HG03571 (cell line): ENCODE measurements around the gene SLF2.

Experiments used
- ATAC-seq: cut with Tn5 transposase; IDR thresholded peaks from one replicate; pipeline ENCODE4 v1.9.1; 2021; ENCODE audit not compliant: unreplicated experiment

Gene SLF2

DNA sequence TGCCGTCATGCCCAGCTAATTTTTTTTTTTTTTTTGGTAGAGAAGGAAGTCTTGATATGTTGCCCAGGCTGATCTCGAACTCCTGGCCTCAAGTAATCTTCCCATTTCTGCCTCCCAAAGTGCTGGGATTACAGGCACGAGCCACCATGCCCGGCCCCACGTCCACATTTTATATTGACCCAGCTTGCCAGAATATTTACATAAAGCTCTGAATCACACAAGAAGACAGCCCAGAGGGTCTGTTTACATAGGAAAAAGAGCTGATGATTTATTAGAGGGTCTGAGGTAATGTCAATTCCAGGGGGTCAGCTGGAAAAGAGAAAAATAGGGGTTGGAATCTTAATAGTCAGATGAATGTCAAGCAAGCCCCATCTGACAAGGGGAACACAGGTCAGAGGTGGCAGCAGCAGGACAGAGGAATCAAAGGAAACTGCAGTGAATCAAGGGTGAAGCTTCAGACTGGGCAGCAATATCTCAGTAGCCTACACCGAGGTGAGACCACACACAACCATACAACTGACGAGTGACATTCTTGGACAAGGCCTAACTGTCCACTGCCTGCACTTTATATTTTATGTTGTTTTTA is 15.8 kb upstream of the SLF2 start:
- no peak for ATAC-seq

DNA sequence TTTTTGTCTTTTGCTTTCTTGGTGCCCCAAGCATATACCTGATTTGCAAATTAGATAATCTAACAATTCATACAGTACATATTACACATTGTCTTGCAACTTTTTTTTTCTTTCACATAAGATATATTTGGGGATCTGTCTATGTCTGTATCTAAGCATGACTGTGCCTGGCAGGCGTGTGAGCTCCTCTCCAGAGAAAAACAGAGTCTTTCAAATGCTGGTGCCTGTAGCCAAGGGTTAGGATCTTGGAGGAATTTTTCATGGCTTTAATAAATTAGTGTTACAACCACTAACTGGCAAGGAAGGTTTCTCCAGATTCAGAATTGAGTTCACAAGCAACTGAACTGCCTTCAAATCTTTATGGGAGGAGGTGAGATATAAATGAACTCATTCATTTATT is 14.8 kb upstream of the SLF2 start:
- no peak for ATAC-seq

DNA sequence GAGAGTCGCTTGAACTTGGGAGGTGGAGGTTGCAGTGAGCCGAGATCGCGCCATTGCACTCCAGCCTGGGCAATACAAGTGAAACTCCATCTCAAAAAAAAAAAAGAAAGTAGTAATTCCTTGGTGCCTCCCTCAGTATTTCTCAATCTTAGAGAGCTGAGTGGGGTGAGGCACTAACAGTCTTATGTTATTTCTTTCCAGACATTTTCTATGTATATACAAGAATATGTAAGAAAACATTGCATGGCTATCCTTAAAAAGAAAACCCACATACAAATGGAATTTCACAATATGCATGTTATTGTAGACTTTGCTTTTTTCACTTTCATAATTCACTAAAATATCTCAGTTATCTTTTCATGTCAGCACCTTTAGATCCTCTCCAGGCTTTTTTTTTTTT is 13.6 kb upstream of the SLF2 start:
- ATAC-seq, result no peak

DNA sequence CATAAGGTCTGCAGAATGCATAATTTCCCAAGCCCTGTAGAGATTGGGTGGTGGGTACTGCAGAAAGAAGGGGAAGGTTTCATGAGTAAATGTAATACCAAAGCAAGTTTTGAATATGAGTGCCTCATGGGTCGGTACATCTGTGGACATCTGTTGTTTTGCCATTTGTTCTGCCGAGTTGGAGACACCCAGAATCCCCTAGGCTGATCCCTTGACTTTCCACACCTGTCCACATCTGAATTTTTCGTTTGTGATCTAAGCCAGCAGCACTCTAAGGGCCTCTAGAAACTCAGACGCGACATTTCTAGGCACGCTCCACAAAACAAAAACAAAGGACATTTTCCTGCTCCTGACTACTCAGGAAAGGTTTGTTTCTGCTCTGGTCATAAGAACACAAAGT is 11.7 kb upstream of the SLF2 start:
- no peak for ATAC-seq

DNA sequence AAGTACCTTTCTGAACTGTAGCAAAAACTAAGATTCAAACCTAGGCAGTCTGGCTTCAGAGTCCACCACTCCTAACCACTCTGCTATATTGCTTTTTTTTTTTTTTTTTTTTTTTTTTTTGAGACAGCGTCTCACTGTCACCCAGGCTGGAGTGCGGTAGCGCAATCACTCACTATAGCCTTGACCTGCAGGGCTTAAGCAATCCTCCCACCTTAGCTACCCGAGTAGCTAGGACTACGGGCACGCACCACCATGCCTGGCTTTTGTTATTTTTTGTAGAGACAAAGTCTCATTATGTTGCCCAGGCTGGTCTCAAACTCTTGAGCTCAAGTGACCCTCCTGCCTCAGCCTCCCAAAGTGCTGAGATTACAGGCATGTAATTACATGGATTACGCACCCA is 10.1 kb upstream of the SLF2 start:
- ATAC-seq, result no peak

DNA sequence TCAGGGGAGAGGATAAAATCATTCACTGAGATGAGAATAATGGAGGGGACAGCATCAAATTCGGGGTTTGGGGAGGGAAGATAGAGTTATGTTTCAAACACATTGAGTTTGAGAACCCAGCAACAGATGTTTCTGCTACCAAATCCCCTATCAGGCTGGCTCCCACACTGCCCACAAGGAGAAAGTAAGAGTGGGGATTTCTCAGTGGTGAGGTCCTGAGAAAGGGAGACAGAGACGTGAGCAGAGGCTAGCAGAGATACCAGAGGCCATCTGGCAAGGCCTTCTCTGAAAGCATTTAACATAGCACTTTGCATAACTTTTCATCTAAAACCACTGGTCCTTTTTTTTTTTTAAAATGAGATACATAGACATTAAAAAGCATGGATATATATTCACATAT is 7.8 kb upstream of the SLF2 start:
- ATAC-seq, result no peak

DNA sequence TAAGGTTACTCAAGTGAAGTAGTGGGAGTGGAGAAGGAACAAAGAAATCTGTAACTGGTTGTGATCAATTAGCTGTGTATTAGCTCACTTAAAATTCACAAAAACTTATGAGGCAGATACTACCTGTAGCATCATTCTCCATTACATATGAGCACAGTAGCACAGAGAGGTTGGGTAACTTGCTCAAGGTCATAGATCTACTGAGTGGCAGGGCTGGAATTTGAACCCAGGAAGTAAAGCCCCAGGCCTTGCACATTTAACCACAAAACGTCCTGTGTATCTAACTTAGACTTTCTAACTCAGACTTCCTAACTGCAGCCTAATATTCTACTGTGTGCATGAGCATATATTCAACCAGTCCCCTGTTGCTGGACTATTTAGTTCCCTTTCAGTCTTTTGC is 5.6 kb upstream of the SLF2 start:
- ATAC-seq, result no peak

DNA sequence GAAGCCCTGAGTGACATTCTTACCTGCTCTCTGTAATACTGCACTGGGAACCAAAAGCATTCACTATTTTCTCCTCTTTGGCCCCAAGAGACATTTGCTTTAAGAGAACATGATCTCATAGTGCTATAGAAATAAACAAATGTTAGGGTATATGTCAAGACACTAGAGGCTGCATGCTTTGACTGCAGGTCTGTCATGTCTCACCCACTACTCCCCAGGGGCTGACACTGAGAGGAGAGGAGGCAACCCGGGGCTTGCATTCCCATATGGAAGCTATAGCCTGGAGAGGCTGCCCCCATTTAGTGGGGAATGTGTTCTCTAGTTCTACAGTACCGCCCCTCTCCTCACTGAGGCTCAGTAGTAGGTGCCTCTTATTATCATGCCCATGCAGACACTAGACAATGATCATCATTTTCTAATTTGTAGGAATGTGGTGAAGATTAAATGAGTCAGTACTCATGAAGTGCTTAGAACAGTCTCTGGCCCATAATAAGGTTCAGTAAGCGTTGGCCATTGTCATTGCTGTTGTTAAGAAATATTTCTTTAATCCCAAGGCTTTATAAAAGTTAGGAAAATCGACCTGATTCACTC is 4.9 kb upstream of the SLF2 start:
- ATAC-seq, result no peak

DNA sequence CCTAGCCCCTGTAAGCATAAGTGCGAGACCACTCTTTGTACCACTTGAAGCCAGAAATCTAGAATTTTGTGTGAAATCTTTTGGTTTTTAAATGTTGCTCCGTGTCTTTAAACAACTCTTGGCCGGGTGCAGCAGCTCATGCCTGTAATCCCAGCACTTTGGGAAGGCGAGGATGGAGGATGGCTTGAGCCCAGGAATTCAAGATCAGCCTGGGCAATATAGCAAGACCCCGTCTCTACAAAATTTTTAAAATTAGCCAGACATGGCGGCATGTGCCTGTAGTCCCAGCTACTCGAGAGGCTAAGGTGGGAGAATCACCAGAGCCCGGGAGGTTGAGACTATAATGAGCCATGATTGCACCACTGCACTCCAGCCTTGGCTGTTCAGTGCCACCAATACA is 4.4 kb upstream of the SLF2 start:
- ATAC-seq, result no peak

DNA sequence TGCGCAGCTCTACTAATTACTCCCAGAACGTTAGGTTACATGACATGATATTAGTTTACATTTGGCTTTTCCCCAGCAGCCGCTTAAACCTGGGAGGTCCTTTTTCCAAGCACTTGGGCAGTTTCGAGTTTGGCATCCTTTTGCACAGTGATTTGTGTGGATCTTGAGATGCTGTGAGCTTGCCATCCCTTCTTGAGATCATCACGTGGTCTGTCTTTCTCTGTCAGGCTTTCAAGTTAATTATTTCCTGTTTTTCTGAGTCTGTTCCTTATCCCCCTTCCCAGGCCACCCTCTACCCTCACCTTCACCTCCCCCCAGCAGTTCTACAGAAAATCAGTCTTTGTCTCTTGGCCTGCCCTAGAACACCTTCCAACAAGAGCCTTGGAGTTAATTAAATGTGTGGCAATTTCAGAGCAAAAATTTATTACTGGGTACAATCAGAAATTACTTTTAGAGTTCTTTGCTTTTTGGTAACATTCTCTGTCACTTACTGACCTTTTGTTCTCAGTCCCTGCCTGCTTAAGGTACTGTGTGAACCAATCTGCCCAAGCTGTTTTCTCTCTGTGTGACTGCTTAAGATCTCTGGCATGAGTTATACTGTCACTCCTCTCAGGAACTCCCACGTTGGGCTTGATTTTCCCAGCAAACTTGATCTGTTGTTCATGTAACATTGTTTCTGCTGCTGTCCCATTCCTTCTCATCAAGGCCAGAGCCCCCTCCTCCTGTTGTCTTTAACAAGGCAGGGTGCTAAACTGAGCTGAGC is 3.1 kb upstream of the SLF2 start:
- no peak for ATAC-seq

DNA sequence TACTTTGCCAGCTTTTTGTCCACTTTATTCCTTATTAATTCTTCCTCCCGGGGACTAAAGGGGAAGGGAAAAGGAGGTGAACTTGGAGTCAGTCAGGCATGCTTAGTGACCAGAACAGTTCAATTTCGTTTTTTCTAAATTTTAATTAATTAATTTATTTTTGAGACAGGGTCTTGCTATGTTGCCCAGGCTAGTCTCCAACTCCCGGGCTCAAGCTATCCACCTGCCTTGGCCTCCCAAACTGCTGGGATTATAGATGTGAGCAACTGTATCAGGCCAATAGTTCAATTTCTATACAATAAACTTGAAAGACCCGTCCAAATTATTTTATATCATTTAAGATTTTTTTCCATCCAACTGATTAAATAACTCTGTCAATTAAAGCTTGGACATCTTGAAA is 1.3 kb upstream of the SLF2 start:
- ATAC-seq, result no peak

DNA sequence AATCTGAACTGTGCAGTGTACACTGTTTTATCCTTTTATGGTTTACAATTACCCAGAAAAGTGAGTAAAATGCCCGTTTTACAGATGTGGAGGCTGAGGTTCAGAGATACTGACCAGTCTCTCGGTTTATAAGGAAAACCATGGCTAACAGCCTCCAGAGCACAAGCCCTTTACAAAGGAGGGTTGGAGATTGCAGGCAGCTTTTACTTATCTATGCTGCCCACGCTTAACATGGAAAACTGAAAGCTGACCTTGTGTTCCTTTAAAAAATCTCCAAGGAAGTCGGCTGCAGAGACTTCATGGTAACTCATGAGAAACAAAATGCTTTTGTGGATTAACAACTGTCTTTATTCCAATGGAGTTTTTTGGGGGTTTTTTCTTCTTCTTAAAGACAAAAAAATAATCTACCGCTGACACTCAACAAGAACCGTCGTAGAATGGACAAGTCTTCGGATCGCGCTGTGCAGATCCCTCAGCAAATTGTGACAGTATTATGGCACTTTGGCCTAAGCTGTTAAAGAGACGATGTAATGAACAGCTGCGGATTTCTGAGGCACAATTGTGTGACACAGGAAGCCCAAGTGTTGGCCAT is 654 bp upstream of the SLF2 start:
- ATAC-seq, result no peak

DNA sequence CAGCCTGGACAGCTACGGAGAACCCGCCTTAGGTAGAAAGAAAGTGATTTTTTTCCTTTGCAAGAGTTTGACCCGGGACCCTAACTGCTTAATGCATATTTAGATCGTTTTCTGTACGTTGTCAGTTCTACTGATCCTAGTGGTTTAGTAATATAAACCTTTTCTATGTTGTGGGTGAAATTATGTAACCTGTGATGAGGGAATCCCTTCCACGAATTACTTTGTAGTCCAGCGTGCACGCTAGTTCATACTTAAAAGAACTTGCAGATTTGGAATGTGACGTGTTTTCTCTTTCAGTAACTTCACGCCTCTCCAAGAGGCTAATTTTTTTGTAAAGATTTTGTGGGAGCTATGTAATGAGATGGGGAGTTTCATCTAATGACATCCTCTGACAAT is 705 bp downstream of the SLF2 start:
- no peak for ATAC-seq

DNA sequence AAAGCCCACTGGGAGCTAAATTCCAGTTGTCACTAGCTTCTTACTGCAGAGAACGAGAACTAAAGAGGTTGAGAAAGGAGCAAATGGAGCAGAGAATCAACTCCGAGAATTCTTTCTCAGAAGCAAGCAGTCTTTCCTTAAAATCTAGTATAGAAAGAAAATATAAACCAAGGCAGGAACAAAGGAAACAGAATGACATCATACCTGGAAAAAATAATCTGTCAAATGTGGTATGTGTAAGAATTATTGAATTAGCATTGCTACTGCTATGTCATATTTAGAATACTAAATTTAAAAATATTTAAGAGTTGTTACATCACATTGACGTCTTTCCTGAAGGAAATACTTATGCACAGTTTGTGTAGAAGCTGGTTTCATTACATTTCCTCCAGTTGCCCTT is 4.3 kb downstream of the SLF2 start:
- ATAC-seq, result no peak

DNA sequence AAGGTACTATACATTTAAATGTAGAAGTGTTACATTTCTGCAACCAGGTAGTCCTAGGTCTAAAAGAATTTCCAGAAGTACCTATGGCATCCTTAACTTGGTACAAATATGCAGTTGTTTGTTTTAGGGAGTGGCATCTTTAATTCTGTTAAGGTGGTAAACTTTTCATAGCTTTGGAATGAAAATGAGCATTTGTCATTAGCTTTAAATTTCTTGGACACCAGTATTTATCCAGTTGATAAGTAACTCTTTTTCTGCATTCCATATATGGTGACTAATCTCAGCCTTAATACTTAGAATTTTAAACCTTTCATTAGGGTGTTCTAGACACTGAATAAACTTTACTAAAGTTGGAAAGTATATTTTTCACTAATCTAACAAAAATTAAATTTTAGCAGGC is 10.8 kb downstream of the SLF2 start:
- ATAC-seq, result no peak

DNA sequence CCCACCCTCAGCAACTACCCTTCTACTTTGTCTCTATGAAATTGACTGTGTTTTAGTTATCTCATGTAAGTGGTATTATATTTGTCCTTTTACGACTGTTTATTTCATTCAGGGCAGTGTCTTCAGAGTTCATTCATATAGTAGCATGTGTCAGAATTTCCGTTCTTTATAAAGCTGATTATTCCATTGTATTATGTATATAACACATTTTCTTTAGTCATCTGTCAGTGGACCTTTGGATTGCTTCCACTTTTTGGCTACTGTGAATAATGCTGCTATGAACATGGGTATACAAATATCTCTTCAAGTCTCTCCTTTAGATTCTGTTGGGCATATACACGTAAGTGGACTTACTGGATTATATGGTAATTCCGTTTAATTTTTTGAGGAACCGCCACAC is 14.5 kb downstream of the SLF2 start:
- no peak for ATAC-seq

DNA sequence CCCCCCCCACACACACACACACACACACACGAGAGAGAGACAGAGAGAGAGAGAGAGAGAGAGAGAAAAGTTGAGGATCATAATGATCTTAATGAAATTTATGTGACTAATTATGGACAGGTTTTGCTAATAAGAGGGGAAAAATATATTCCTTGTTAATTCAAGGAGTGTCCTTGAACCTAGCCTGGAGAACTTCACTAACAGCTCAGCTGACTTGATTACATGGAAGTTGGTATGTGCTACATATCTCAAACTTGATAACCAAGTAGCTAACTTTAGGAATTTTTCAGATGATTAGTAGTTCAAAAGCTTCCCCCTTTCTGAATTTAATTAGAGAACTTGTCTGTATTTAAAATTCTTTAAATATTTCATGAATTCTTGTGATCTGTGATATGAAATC is 15.3 kb downstream of the SLF2 start:
- no peak for ATAC-seq

DNA sequence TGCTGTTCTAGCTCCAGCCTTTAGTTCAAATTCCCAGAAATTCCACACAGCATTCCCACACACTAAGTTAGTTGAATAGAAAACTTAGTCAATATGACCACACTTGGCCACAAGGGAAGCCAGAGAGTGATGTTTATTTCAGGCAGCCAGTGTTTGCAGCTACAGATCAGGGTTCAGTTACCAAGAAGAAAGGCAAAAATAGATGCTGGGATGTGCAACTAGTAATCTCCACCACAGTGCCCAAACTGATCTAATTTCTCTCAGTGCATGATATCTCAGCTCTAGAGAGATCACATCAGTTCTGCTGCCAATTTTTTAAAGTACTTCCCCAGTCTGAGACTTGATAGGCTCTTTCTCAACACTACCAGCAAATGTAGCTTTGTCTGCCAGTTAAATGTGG is 17.6 kb downstream of the SLF2 start:
- no peak for ATAC-seq

DNA sequence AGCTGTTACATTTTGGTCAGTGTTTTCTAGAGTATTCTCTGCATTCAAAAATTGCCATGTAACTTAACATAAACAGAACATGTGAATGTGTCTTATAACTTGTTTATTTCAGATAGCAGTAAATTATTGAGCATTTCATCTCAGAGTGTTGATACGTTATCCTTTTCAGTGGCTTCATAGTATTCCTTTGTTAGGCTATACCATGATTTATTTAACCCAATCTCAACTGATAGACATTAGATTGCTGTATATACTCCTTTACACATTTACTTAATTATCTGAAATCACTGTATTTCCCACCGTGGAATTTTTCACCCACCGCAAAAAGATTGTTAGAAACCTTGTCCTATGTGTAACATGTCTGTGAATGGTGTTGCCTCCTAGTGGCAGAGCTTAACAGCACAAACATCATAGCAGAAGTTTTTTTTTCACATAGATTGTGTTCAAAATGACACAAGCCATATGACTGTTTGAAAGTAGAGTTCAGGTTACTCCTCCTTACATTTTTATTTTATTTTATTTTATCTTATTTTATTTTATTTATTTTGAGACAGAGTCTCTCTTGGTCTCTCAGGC is 21.4 kb downstream of the SLF2 start:
- no peak for ATAC-seq

DNA sequence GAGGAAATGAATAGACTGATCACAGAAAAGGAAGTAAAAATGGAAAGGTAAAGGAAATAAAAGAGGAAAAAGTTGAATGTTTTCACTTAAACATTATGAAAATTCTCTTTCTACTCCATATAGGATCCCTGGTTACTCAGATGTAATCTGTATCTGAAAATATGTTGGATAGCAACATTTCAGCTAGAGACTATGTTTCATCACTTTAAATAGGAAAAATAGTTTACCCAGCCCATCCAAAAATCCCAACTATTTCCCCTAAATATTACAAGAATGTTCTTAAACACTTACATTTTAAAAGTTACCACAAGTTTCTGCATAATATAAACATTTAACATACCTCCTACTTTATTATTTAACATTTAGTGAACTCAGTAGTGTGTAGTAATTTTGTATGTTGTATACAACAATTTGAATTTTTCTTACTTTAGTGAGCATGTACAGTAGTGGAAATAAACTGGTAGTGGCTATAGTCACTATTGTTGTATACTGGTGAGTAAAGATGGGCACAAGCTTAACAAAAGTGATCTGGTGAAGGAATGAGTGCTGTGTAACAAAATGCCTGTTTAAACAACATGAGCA is 27.1 kb downstream of the SLF2 start:
- no peak for ATAC-seq

DNA sequence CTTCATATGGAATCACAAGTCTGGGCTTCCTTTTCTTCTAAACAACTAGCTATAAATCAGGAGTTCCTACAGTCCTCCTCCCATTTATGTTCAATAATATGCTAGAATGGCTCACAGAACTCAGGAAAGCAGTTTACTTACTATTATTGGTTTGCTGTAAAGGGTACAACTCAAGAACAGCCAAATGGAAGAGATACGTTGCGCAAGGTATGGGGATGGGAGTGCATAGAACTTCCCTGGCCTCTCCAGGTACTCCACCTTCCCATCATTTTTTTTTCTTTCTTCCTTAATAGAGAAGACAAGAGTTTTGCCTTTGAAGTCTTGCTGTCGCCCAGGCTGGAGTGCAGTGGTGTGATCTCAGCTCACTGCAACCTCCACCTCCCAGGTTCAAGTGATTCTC is 29.5 kb downstream of the SLF2 start:
- no peak for ATAC-seq

DNA sequence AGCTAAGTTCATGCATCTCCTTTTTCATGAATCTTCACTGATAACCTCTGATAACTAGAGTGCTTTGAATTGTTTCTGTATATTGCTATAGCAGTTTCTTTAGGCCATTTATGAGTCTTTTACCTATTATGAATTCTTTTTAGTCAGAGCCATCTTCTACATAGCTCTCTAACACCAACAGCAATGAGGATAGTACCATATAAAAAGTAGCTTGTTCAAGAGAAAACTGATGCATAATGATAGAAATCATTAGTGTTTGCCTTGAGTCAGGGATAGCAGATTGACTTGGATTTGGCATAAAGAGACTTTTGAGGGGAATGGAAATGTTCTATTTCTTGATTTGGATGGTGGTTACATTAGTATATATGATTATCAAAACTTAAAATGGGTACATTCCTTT is 30.7 kb downstream of the SLF2 start:
- no peak for ATAC-seq
